Endothelial cell of umbilical vein (primary cell): ENCODE measurements around the gene SLC9B2. TPM values are rescaled to one million over a fixed set of nuclear protein-coding genes. Genes with fewer than 3 reads are reported as not detected.

ENCODE experiments used
- BruUV-seq: library from RNA; stranded (reverse); fragments of 400-500 nt; replicated peaks from 2 replicates; lab custom pipeline; 2021; lab: Mats Ljungman, UMichigan
- CTCF ChIA-PET: fragments of 300-600, 350-600 bp; sonication (Branson Sonifier 250); formaldehyde crosslinking; loops from one replicate; lab custom pipeline; 2021; ENCODE audit warnings: antibody characterized with exemption, inconsistent platforms; lab: Charles Lee
- POLR2A ChIA-PET: fragments of 300-600, 350-600 bp; sonication (Branson Sonifier 250); formaldehyde crosslinking; loops from one replicate; lab custom pipeline; 2021; ENCODE audit warnings: antibody characterized with exemption, inconsistent platforms; lab: Charles Lee
- DNase-seq: peaks from one replicate; pipeline ENCODE4 v3.0.0-alpha.2; 2011; ENCODE audit warnings: low read depth, low spot score
- FAIRE-seq: peaks from 2 replicates; lab custom pipeline; 2011; peaks lifted over from hg19 to GRCh38; lab: Jason Lieb, UNC
- H2AFZ ChIP-seq: 2 replicates; pipeline ENCODE4 v1.6.0; 2012; ENCODE audit warnings: low read depth, low read length, control low read depth, inconsistent platforms
- H3K27ac ChIP-seq: 2 replicates; pipeline ENCODE4 v1.5.1; 2011; ENCODE audit warnings: low read depth, mild to moderate bottlenecking, control low read depth, low read length, moderate library complexity; ENCODE audit not compliant: insufficient read depth
- H3K27me3 ChIP-seq, 2 experiments: 2 replicates each; pipeline versions ENCODE4 v1.6.0 to v1.6.1; 2011; ENCODE audit warnings: low read length in 2 of 2, mixed read lengths in 1 of 2; ENCODE audit not compliant: control insufficient read depth in 2 of 2, insufficient read depth in 2 of 2
- H3K36me3 ChIP-seq, 2 experiments: 2 replicates in 1 of 2; 3 replicates in 1 of 2; pipeline ENCODE4 v1.5.1; 2011; ENCODE audit warnings: low read length in 2 of 2, mild to moderate bottlenecking in 1 of 2, moderate library complexity in 1 of 2; ENCODE audit not compliant: control insufficient read depth in 2 of 2, insufficient read depth in 2 of 2; ENCODE audit errors: extremely low read depth in 1 of 2
- H3K4me1 ChIP-seq: 3 replicates; pipeline ENCODE4 v1.5.1; 2011; ENCODE audit warnings: mild to moderate bottlenecking, low read length; ENCODE audit not compliant: control insufficient read depth, insufficient read depth; ENCODE audit errors: extremely low read depth
- H3K4me2 ChIP-seq: 2 replicates; pipeline ENCODE4 v1.6.1; 2011; ENCODE audit warnings: low read length, control low read depth, mixed read lengths; ENCODE audit not compliant: insufficient read depth
- H3K4me3 ChIP-seq, 3 experiments: fragments of 200-600 bp in 1 of 3; sonication (generic), shearing (Covaris generic) in 1 of 3; replicated peaks in 1 of 3; 2 replicates each; pipeline ENCODE4 v1.5.1; 2011 to 2016; ENCODE audit warnings: control low read depth in 3 of 3, low read length in 3 of 3, mild to moderate bottlenecking in 2 of 3, inconsistent platforms in 1 of 3, low read depth in 1 of 3, moderate library complexity in 1 of 3; ENCODE audit not compliant: insufficient read depth in 1 of 3
- H3K79me2 ChIP-seq: 2 replicates; pipeline ENCODE4 v1.6.0; 2012; ENCODE audit warnings: low read length, inconsistent platforms; ENCODE audit not compliant: control insufficient read depth, insufficient read depth
- H3K9ac ChIP-seq: replicated peaks from 2 replicates; pipeline ENCODE3; 2011; ENCODE audit warnings: low read length, control low read depth; ENCODE audit not compliant: insufficient read depth; ENCODE audit errors: extremely low read depth
- H3K9me1 ChIP-seq: replicated peaks from 3 replicates; pipeline ENCODE4 v1.6.0; 2011; ENCODE audit warnings: mild to moderate bottlenecking, low read length; ENCODE audit not compliant: control insufficient read depth, insufficient read depth; ENCODE audit errors: extremely low read depth
- H3K9me3 ChIP-seq: replicated peaks from 2 replicates; pipeline ENCODE4 v1.5.1; 2012; ENCODE audit warnings: low read length, inconsistent platforms; ENCODE audit not compliant: control insufficient read depth, insufficient read depth
- H4K20me1 ChIP-seq: replicated peaks from 2 replicates; pipeline ENCODE3; 2011; ENCODE audit warnings: mild to moderate bottlenecking, low read length; ENCODE audit not compliant: control insufficient read depth, insufficient read depth; ENCODE audit errors: extremely low read depth
- CTCF ChIP-seq, 2 donors: IDR thresholded peaks; 1 replicate in 1 of 2; 2 replicates in 1 of 2; pipeline ENCODE4 v1.5.1; 2011; ENCODE audit warnings: low read length in 2 of 2, mild to moderate bottlenecking in 2 of 2, moderate library complexity in 2 of 2, control low read depth in 1 of 2, inconsistent platforms in 1 of 2, low read depth in 1 of 2; ENCODE audit not compliant: insufficient read depth in 1 of 2; ENCODE audit errors: extremely low read depth in 1 of 2
- EZH2 ChIP-seq: IDR thresholded peaks from 2 replicates; pipeline ENCODE4 v1.6.1; 2012; ENCODE audit warnings: borderline replicate concordance, low read depth, mild to moderate bottlenecking, moderate library complexity, low read length, inconsistent platforms; ENCODE audit not compliant: severe bottlenecking
- FOS ChIP-seq: IDR thresholded peaks from 2 replicates; pipeline ENCODE4 v1.6.1; 2011; ENCODE audit warnings: mild to moderate bottlenecking, low read length, moderate library complexity, borderline replicate concordance; ENCODE audit not compliant: insufficient read depth
- GATA2 ChIP-seq: IDR thresholded peaks from 2 replicates; pipeline ENCODE4 v1.7.0; 2011; ENCODE audit warnings: low read depth, mild to moderate bottlenecking, moderate library complexity, mixed read lengths, low read length; ENCODE audit not compliant: insufficient read length, insufficient read depth
- JUN ChIP-seq: IDR thresholded peaks from 2 replicates; pipeline ENCODE4 v1.6.1; 2011; ENCODE audit warnings: borderline replicate concordance, low read depth; ENCODE audit not compliant: insufficient read length, insufficient read depth
- MAX ChIP-seq: IDR thresholded peaks from 2 replicates; pipeline ENCODE4 v1.6.1; 2011; ENCODE audit not compliant: insufficient read depth, insufficient read length
- MYC ChIP-seq: IDR thresholded peaks from one replicate; pipeline ENCODE4 v1.6.1; 2011; ENCODE audit warnings: mild to moderate bottlenecking, low read depth, low read length
- POLR2A ChIP-seq: IDR thresholded peaks from 2 replicates; pipeline ENCODE4 v1.6.1; 2012; ENCODE audit warnings: low read depth, mild to moderate bottlenecking, control low read depth, low read length
- POLR2AphosphoS5 ChIP-seq: IDR thresholded peaks from 2 replicates; pipeline ENCODE4 v1.6.1; 2012; ENCODE audit warnings: low read depth, mild to moderate bottlenecking, control low read depth, low read length, moderate library complexity; ENCODE audit not compliant: insufficient read depth
- dilution Hi-C: fragments of 300-500 bp; cut with MboI; formaldehyde crosslinking; loops from one replicate; pipeline ENCODE4 v1.15.0; 2019; ENCODE audit warnings: low sequenced_read_pairs; ENCODE audit not compliant: extremely low pct_ligation_motif_present
- intact Hi-C: fragments of 100-400 bp; cut with micrococcal nuclease; formaldehyde crosslinking; loops from one replicate; pipeline ENCODE4 v1.10.0; 2022
- polyA plus RNA-seq, 4 experiments: library from polyadenylated mRNA; depleted of rRNA in 3 of 4; stranded (reverse) in 3 of 4; unstranded in 1 of 4; fragments of >200 nt; gene quantifications; 2 replicates each; pipeline versions ENCODE4 v1.2.1 to v1.2.3, GENCODE V29; 2011 to 2012; ENCODE audit warnings: missing spikeins in 1 of 4
- total RNA-seq: library from RNA; stranded (reverse); gene quantifications from 2 replicates; pipeline ENCODE4 v1.2.3, GENCODE V29; 2021

SLC9B2 gene
- total and polyA plus RNA-seq, 2 donors (not counting 3 experiments of a cell fraction or from before 2014, with no cell fraction given): 9.6 to 23.5 TPM

- intact Hi-C loops: no loop called here
- Histone ChIP-seq H3K4me2 (no peak overlapping the region), H3K9me3 (no peaks in the 10 kb centered on the region), H3K4me3 (no peak overlapping the region), H3K27me3 (no peaks in the 10 kb centered on the region), H3K36me3 (no peaks in the 10 kb centered on the region), H3K9me1 (no peaks in the 10 kb centered on the region), H3K4me1 (no peaks in the 10 kb centered on the region), H3K9ac (no peak overlapping the region), H3K27ac (no peak overlapping the region), H4K20me1 (no peaks in the 10 kb centered on the region), H2AFZ (no peak overlapping the region), H3K79me2 (no peaks in the 10 kb centered on the region)
- POLR2A ChIA-PET: no interaction called here
- FAIRE-seq (no peak), DNase-seq (no peak)
- BruUV-seq: no TSS peak
- TF ChIP-seq GATA2: no peak
- TF ChIP-seq EZH2: no peak
- no peak for TF ChIP-seq JUN
- TF ChIP-seq MYC: no peak
- TF ChIP-seq MAX: no peak
- TF ChIP-seq POLR2AphosphoS5: no peak
- TF ChIP-seq FOS: no peak
- CTCF ChIA-PET: interaction anchor here (1.0 kb wide), 2 partner anchors 12 to 18 kb away, joined by 3 to 4 read pairs; no protein-coding TSS in a partner anchor
- dilution Hi-C loops: no loop called here
Observed at GRCh38 chr4:103029300-103029699, 47.3 kb downstream of the SLC9B2 start.

- Histone ChIP-seq H3K4me3 (no peak overlapping the region), H3K9me3 (no peaks in the 10 kb centered on the region), H3K4me2 (no peak overlapping the region), H3K79me2 (no peaks in the 10 kb centered on the region), H2AFZ (no peak overlapping the region), H3K9ac (no peak overlapping the region), H4K20me1 (no peaks in the 10 kb centered on the region), H3K36me3 (no peaks in the 10 kb centered on the region), H3K27ac (no peak overlapping the region), H3K4me1 (no peaks in the 10 kb centered on the region), H3K27me3 (no peaks in the 10 kb centered on the region), H3K9me1 (no peaks in the 10 kb centered on the region)
- intact Hi-C loops (no loop called here), dilution Hi-C loops (no loop called here)
- TF ChIP-seq MYC (no peak), FOS (no peak), POLR2AphosphoS5 (no peak), GATA2 (no peak), CTCF (IDR thresholded peaks at IDR 0.05; ENCODE audit: extremely low read depth in 1 of 2, insufficient read depth in 1 of 2, low read depth in 1 of 2, low read length in 2 of 2) (no peak), POLR2A (no peak)
- CTCF ChIA-PET: no interaction called here
- FAIRE-seq (no peak), DNase-seq (no peak)
- POLR2A ChIA-PET: no interaction called here
- no TSS peak for BruUV-seq
Observed at GRCh38 chr4:103026868-103027267, 49.7 kb downstream of the SLC9B2 start.
